DND-41 (cell line): ENCODE measurements around the gene FOXD3.

Source experiments
- ATAC-seq: fragments of 200-7000 bp; cut with Tn5 transposase; 3 replicates; pipeline ENCODE4 v1.9.1; 2021; ENCODE audit warnings: low read depth; ENCODE audit not compliant: insufficient read depth
- DNase-seq: peaks from one replicate; pipeline ENCODE4 v3.0.0-alpha.2; 2020
- H2AFZ ChIP-seq: 2 replicates; pipeline ENCODE4 v1.6.0; 2012; ENCODE audit warnings: low read depth, low read length
- H3K27ac ChIP-seq: 2 replicates; pipeline ENCODE4 v1.5.1; 2012; ENCODE audit warnings: low read length, inconsistent platforms
- H3K27me3 ChIP-seq: fragments of 200-600 bp; sonication (generic); 2 replicates; pipeline ENCODE4 v1.6.0; 2012; ENCODE audit warnings: low read length, mild to moderate bottlenecking, inconsistent platforms; ENCODE audit not compliant: insufficient read depth, poor library complexity
- H3K36me3 ChIP-seq: 2 replicates; pipeline ENCODE4 v1.5.1; 2012; ENCODE audit warnings: low read length, inconsistent platforms; ENCODE audit not compliant: insufficient read depth
- H3K4me1 ChIP-seq: 2 replicates; pipeline ENCODE4 v1.5.1; 2012; ENCODE audit warnings: mild to moderate bottlenecking, low read length; ENCODE audit not compliant: insufficient read depth
- H3K4me2 ChIP-seq: 2 replicates; pipeline ENCODE4 v1.6.0; 2012; ENCODE audit warnings: mild to moderate bottlenecking, moderate library complexity, low read length, inconsistent platforms; ENCODE audit not compliant: insufficient read depth
- H3K4me3 ChIP-seq, 2 experiments: fragments of 200-600 bp in 1 of 2; shearing (Covaris generic) in 1 of 2; 2 replicates each; pipeline ENCODE4 v1.5.1; 2012 to 2016; ENCODE audit warnings: inconsistent platforms in 2 of 2, low read length in 2 of 2, mild to moderate bottlenecking in 2 of 2, low read depth in 1 of 2, moderate library complexity in 1 of 2
- H3K79me2 ChIP-seq: 2 replicates; pipeline ENCODE4 v1.6.0; 2012; ENCODE audit warnings: low read length, inconsistent platforms; ENCODE audit not compliant: insufficient read depth
- H3K9ac ChIP-seq: 2 replicates; pipeline ENCODE4 v1.6.0; 2012; ENCODE audit warnings: low read depth, mild to moderate bottlenecking, inconsistent platforms, low read length, moderate library complexity
- H3K9me3 ChIP-seq: 2 replicates; pipeline ENCODE4 v1.5.1; 2012; ENCODE audit warnings: low read length, moderate library complexity, mild to moderate bottlenecking, inconsistent platforms; ENCODE audit not compliant: insufficient read depth, severe bottlenecking
- H4K20me1 ChIP-seq: 2 replicates; pipeline ENCODE4 v1.6.0; 2012; ENCODE audit warnings: low read length; ENCODE audit not compliant: insufficient read depth
- EZH2 ChIP-seq: IDR thresholded peaks from 3 replicates; pipeline ENCODE4 v1.6.1; 2012; ENCODE audit warnings: borderline replicate concordance, low read depth, mild to moderate bottlenecking, moderate library complexity, low read length, inconsistent platforms; ENCODE audit not compliant: severe bottlenecking
- TF ChIP-seq, protein P1 (sequence below): IDR thresholded peaks from 2 replicates; pipeline ENCODE4 v1.5.1; 2012; ENCODE audit warnings: borderline replicate concordance, low read length, moderate library complexity, mild to moderate bottlenecking; ENCODE audit not compliant: poor library complexity, severe bottlenecking; ENCODE audit errors: extremely low read depth

Gene FOXD3

DNA sequence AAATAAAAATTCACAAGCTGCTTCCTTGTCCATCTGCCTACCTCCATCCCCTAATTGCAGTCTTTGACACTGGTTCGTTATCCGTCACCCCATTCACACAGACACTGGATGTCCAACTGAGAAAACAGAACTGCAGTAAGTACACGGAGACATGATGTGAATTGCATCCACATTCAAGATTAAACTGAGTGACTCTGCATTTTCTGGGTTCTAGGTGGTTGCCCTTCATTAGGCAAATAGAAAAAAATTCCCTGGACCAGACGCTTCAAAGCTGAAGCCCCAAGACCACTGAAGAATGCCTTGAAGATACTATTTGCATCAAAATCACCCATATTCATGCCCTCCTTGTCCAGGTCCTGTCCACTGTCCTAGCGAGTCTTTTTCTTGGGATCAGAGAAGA lies 37.2 kb downstream of the FOXD3 start:
- Histone ChIP-seq H2AFZ (no peak overlapping the region), H3K4me1 (no peaks in the 10 kb centered on the region), H3K27me3 (no peaks in the 10 kb centered on the region), H3K27ac (no peak overlapping the region), H4K20me1 (no peaks in the 10 kb centered on the region), H3K9ac (no peak overlapping the region), H3K36me3 (no peaks in the 10 kb centered on the region), H3K4me3 (no peak overlapping the region), H3K4me2 (no peak overlapping the region), H3K79me2 (no peaks in the 10 kb centered on the region), H3K9me3 (no peaks in the 10 kb centered on the region)
- ATAC-seq (no peak), DNase-seq (no peak)
- TF ChIP-seq EZH2 = no peak
- TF ChIP-seq, protein P1, sequence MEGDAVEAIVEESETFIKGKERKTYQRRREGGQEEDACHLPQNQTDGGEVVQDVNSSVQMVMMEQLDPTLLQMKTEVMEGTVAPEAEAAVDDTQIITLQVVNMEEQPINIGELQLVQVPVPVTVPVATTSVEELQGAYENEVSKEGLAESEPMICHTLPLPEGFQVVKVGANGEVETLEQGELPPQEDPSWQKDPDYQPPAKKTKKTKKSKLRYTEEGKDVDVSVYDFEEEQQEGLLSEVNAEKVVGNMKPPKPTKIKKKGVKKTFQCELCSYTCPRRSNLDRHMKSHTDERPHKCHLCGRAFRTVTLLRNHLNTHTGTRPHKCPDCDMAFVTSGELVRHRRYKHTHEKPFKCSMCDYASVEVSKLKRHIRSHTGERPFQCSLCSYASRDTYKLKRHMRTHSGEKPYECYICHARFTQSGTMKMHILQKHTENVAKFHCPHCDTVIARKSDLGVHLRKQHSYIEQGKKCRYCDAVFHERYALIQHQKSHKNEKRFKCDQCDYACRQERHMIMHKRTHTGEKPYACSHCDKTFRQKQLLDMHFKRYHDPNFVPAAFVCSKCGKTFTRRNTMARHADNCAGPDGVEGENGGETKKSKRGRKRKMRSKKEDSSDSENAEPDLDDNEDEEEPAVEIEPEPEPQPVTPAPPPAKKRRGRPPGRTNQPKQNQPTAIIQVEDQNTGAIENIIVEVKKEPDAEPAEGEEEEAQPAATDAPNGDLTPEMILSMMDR = no peak

DNA sequence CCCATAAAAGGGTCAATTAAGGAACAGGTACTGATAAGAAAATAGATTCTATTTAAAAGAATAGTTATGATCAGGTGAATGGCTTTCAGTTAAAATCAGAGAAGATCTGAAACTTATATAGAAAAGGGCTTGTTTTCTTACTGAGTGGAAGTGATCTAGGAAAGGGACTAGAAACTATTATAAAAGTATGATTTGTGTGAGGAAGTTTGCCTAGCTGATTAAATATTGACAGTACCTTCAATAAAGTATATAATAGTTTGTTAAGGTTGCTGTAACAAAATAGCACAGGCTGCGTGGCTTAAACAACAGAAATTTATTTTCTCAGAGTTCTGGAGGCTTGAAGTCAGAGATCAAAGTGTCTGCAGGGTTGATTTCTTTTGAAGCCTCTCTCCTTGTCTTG lies 39.7 kb downstream of the FOXD3 start:
- H3K36me3 ChIP-seq = no peaks in the 10 kb centered on the region
- H4K20me1 ChIP-seq = no peaks in the 10 kb centered on the region
- no peak for TF ChIP-seq EZH2
- TF ChIP-seq, protein P1 = no peak
- DNase-seq (no peak), ATAC-seq (no peak)
- H3K27me3 ChIP-seq = no peaks in the 10 kb centered on the region
- H3K27ac ChIP-seq = no peak overlapping the region
- no peaks in the 10 kb centered on the region for H3K9me3 ChIP-seq
- no peaks in the 10 kb centered on the region for H3K79me2 ChIP-seq
- no peak overlapping the region for H3K4me3 ChIP-seq
- no peak overlapping the region for H3K4me2 ChIP-seq
- H3K4me1 ChIP-seq = peaks cover 9% of the 10 kb centered on the region
- no peak overlapping the region for H3K9ac ChIP-seq
- no peak overlapping the region for H2AFZ ChIP-seq

DNA sequence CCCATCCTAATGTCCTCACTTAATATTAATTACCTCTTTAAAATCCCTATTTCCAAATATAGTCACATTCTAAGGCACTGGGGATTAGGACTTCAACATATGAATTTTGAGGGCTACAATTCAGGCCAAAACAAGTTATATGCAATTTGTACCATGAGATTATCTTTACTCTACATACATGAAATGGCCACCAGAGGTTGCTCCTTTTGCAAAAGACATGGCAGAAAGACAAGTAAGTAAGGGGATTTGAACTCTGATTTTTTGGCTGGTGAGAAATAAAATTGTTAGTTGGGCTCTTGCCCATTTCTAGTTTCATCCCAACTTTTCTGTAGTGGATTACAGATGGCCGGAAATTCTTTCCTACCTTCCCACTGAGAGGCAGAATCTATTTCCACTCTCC lies 40.2 kb downstream of the FOXD3 start:
- peaks cover 1% of the 10 kb centered on the region for H3K79me2 ChIP-seq
- no peak for DNase-seq
- no peaks in the 10 kb centered on the region for H3K9me3 ChIP-seq
- peaks cover 10% of the 10 kb centered on the region for H3K4me1 ChIP-seq
- no peak overlapping the region for H3K4me3 ChIP-seq
- H4K20me1 ChIP-seq = no peaks in the 10 kb centered on the region
- H3K27me3 ChIP-seq = no peaks in the 10 kb centered on the region
- H2AFZ ChIP-seq = no peak overlapping the region
- no peak for TF ChIP-seq EZH2
- TF ChIP-seq, protein P1 = no peak
- no peak overlapping the region for H3K9ac ChIP-seq
- H3K27ac ChIP-seq = no peak overlapping the region
- H3K36me3 ChIP-seq = no peaks in the 10 kb centered on the region
- no peak for ATAC-seq
- no peak overlapping the region for H3K4me2 ChIP-seq

DNA sequence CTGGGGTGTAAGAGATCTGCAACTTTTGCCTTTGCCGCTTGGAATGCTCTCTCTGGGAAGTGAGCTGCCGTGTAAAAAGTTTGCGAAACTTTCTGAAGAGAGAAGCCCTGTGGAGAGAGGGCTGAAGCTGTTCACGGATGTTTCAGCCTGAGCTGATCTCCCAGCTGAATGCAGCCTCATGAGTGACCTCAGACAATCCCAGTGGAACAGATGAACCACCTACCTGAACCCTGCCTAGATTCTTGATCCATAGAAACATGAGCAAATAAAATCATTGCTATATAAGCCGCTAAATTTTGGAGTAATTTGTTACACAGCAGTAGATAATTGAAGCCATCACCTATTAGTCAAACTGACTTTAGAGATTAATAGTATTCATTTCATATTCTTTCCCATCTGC lies 40.6 kb downstream of the FOXD3 start:
- no peaks in the 10 kb centered on the region for H4K20me1 ChIP-seq
- ATAC-seq (no peak), DNase-seq (no peak)
- H3K9me3 ChIP-seq = no peaks in the 10 kb centered on the region
- H2AFZ ChIP-seq = no peak overlapping the region
- no peak overlapping the region for H3K4me3 ChIP-seq
- no peak overlapping the region for H3K9ac ChIP-seq
- no peak overlapping the region for H3K27ac ChIP-seq
- peaks cover 6% of the 10 kb centered on the region for H3K79me2 ChIP-seq
- no peaks in the 10 kb centered on the region for H3K36me3 ChIP-seq
- no peaks in the 10 kb centered on the region for H3K27me3 ChIP-seq
- TF ChIP-seq EZH2 = no peak
- TF ChIP-seq, protein P1 = no peak
- H3K4me1 ChIP-seq = peaks cover 10% of the 10 kb centered on the region
- no peak overlapping the region for H3K4me2 ChIP-seq
